Stimulated activated CD8-positive, alpha-beta memory T cell treated with anti-CD3 and anti-CD28 coated beads, Interleukin-4, amount 100 ng/mL, for 24 hours (primary cell): ENCODE measurements around the gene ACKR4.
"Not testable (repeated sequence)": the region's sequence is repeated elsewhere in the genome, so short reads cannot be mapped to it uniquely, and the experiment has no call there.

Experiments used
- DNase-seq: peaks from one replicate; pipeline ENCODE4 v3.0.0-alpha.2; 2020; ENCODE audit warnings: low read depth

Gene ACKR4

DNA sequence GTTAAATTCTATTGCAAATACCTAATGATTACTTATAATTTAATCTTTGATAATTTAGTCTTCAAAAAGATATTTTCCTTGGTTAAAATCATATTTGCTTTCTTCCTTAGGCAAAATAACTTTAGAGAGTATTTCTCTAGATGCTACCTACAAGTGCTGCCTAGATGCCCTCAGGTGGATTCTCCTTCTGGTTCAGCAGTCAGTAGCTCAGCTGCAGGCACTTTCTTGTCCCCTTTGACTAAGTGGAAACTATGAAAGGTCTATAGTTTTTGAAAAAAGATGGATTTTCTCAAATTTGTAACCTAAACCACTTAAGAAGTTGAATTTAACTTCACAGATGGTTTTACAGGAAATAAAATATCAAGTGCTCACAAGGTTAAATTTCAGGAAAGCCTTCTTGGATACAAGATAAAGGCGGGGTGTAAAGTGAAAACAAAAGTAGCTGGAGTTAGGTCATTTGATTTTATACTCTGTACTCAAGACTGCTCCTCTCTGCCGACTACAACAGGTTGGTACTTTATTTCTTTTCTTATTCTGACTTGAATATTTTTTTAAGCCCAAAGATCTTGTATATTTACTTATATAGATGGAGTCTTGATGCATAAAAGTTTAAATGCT, at the start of gene ACKR4:
Gene ACKR4, plus strand, starts transcription at position 455 of the 618 bp plus-strand sequence. CDS start 3,128 bp downstream, outside the sequence.
- DNase-seq, result no peak

DNA sequence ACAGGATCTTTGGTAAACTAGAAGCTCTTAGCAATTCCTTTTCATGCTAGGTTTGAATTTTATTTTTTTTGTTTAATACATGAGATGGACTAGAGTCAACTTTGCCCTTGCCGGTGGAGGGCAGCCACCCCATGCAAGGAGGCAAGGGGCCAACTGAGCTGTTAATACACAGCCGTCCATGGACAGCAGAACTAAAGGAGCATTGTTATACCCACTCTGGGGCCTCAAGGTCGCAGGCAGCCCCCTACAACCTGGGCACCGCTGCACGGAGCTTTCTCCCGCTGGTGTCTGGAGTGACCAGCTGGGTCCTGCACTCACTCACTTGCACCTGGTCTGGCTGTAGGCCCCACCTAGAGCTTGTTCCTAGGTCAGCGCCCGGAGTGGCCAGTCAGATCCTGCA, 47.9 kb upstream of the ACKR4 start:
- no peak for DNase-seq

- DNase-seq, result no peak
These were observed 47.0 kb upstream of the ACKR4 start for GRCh38 chr3:132549890-132550578.

GRCh38 chr3:132550579-132551305, 46.3 kb upstream of the ACKR4 start:
- no peak for DNase-seq

- DNase-seq, result no peak
These were observed 43.2 kb upstream of the ACKR4 start for GRCh38 chr3:132553826-132554225.

DNA sequence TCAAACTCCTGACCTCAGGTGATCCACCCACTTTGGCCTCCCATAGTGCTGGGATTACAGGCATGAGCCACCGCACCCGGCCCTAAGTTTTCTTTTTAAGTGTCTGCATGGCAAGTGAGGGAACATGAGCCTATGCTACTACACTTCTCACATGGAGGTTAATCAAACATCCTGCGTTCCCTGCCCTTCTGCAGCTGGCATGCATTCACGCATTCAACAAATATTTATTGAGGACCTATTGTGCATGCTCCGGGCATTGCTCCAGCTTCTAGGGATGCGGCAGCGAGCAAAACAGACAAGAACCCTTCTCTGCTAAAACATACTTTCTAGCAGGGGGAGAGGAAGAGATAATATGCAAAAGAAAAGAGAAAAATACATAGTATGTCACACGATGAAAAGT, 42.6 kb upstream of the ACKR4 start:
- DNase-seq, result no peak

GRCh38 chr3:132555306-132556035, 41.6 kb upstream of the ACKR4 start:
- DNase-seq, result no peak

DNA sequence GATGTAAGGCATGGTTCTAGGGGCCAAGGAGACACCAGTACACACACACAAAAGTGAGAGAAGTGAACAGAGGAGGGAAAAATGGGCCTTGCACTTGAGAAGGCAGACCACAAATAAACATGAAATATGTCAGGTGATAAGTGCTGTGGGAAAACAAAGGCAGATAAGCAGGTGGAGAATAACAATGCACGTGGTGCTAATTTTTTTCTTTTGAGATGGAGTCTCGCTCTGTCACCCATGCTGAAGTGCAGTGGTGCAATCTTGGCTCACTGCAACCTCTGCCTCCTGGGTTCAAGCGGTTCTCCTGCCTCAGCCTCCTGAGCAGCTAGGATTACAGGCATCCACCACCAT, 41.1 kb upstream of the ACKR4 start:
- DNase-seq, result not testable (repeated sequence)

DNA sequence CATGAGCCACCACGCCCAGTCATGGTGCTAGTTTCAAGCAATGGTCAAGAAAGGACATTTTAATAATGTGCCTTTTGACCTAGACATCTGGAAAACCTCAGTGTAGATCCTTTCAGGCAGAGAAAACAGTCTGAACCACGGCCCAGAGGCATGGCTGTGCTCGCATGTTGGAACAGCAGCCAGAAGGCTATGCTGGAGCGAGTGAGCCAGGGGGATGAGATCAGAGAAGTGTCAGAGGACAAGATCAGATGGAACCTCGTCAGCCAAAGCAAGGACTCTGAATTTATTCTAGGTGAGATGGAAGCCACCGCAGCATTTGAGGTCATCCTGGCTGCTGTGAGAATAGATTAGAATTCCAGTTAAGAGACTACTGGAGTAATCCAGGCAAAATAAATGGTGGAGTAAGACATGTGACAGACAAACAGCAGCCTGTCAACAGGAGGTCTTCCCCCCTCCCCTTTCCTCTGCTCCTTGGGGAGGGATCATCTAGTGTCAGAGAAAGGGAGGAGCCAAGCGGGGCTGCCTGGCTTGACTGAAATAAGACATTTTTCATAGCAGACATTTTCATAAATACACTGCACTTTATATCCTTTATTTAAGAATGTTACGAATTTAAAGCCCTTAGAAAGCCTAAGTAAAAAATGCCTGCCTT, 40.4 kb upstream of the ACKR4 start:
- no peak for DNase-seq

GRCh38 chr3:132561003-132561402, 36.1 kb upstream of the ACKR4 start:
- no peak for DNase-seq

DNA sequence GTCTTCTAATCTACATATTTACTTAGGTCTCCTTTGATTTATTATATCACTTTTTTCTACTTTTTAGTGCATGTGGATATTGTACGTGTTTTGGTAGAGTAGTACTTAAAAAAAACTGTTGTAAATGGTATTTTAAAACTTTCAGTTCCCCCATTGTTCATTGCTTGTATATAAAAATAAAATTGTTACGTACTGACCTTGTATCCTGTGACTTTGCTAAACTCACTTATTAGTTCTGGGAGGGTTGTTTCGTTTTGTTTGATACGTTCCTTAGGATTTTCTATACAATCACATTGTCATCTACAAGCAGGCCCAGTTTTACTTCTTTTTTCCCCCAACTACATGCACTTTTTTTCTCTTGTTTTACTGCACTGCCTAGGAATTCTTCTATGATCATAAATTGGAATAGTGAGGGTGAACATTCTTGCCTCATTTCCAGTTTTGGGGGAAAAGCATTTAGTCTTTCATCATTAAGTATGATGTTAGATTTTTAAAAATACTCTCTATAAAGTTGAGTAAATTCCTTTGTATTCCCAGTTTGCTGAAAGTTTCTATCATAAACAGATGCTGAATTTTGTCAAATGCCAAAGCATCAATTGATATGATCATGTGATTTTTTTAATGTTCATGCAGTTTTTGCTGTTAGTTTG, 33.5 kb upstream of the ACKR4 start:
- DNase-seq, result no peak

DNA sequence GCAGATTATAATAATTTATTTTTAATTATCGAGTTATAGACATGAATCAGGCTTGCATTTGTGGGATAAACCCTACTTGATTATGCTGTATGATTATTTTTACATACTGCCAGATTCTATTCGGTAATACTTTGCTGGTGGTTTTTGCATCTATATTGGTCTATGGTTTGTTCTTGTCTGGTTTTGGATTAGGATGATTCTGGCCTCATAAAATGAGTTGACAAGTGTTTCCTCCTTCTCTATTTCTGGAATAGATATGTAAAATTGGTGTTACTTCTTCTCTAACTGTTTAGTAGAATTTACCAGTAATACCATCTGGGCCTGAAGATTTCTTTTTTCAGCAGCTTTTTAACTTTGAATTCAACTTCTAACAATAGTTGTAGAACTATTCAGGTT, 33.0 kb upstream of the ACKR4 start:
- no peak for DNase-seq

GRCh38 chr3:132568422-132568821, 28.6 kb upstream of the ACKR4 start:
- no peak for DNase-seq

- DNase-seq, result no peak
These were observed 27.9 kb upstream of the ACKR4 start for GRCh38 chr3:132569153-132569552.

DNA sequence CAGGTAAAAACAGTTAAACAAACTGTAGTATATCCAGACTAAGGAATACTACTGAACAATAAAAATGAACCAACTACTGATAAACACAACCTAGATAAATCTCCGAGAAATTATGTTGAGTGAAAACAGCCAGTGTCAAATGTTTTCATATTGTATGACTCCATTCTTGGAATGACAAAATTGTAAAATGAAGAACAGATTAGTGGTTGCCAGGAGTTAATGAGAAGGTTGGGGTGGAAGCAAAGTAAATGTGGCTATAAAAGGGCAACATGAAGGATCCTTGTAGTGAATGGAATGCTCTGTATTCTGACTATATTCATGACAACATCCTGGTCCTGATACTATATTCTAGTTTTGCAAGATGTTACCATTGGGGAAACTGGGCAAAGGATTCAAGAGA, 27.5 kb upstream of the ACKR4 start:
- no peak for DNase-seq

DNA sequence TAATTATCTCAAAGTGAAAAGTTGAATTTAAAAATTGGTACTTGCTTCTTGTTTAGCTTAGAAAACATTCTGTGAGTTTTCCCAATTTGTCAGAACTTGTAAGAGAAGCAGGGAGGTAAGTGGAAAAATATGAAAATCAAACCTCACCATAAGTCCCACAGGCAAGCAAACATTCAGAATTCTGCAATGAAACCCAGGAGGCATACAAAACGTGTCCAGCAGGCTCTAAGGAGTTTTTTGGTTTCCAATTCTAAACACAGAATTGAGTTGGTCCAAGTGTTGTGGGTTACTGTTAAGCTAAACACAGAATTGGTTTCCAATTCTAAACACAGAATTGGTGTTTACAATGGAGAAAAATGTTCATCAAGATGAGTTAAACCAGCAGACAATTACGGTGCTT, 27.1 kb upstream of the ACKR4 start:
- DNase-seq, result no peak

- no peak for DNase-seq
These were observed 23.3 kb upstream of the ACKR4 start for GRCh38 chr3:132573797-132574211.

DNA sequence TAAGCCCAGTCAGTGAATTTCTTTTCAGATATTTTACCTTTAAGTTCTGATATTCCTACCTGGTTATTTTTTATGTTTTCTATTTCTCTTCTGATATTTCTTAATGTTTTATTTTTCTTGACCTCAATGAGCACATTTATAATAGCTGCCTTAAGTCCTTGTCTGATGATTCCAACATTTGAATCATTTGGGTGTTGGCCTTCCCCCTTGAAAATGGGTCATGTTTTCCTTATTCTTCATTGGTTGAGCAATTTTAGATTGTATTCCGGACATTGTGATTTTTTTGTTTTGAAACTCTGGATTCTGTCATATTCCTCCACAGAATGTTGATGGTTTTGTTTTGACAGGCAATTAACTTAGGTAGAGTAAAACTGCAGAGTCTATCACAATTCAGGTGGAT, 9.7 kb upstream of the ACKR4 start:
- DNase-seq, result no peak

DNA sequence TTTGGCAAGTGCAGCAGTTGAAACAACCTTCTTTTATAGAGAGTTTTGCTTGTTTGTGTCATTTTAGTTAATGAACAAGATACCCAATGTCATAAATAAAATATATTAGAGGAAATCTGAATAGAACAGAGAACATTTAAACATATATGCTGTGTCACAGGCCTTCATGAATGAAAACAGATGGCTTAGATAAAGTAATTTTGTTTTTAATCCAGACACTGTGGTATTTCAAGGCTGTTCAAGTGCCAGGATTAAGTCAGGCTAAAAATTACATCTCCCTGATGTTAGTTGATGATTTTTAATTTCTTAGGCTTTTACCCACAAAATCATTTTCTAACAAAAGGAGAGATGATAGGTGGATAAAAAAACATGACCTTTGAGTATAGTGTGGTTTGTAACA, 4.9 kb upstream of the ACKR4 start:
- DNase-seq, result no peak

DNA sequence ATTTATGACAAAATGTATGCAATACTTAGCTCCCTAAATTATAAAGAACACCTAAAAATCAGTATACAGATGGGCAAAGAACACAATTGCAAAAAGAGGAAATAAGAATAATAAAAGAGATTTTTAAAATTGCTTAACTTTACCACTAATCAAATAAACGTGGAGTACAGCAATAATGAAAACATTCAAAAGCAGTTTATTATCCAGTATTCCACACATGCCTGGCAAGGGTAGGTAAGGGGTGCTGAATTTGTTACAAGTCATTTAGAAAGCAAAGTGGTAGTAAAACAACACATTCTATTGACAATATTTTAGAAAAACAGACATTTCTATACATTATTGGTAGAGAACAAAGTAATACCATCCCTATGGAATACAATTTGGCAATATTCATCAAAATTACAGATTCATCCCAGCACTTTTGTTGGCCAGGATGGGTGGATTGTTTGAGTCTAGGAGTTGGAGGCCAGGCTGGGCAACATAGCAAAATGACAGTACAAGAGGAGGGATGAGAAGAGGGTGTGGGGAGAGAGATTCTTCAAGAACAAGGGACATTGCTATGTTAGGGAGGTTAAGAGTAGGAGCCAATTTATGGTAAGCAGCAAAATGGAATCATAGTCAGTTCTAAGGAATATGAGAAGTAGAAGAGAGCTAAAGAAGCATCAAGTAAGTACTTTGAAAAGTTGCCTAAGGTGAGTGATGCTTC, 3.7 kb upstream of the ACKR4 start:
- no peak for DNase-seq

- no peak for DNase-seq
These were observed 3.1 kb upstream of the ACKR4 start for GRCh38 chr3:132593947-132594323.
